ENCODE results near the gene CDH13. TPM values are rescaled to one million over a fixed set of nuclear protein-coding genes. Genes with fewer than 3 reads are reported as not detected.

The CDH13 gene
- total RNA-seq, 1 donor from 2014 or later = 2.3 TPM

GRCh38 chr16:83810901-83811300 is 1184.1 kb downstream of the CDH13 start:
- no peak overlapping the region for H3K27ac Mint-ChIP-seq (ENCODE audit: unreplicated experiment)
- no peaks in the 10 kb centered on the region for H3K9me3 Mint-ChIP-seq (ENCODE audit: unreplicated experiment)
- no peak overlapping the region for H3K4me3 Mint-ChIP-seq (ENCODE audit: unreplicated experiment)
- peaks cover 15% of the 10 kb centered on the region for H3K4me1 Mint-ChIP-seq (ENCODE audit: unreplicated experiment)
- no peak for DNase-seq (ENCODE audit: low spot score)
- no peak for TF ChIP-seq CTCF (IDR thresholded peaks at IDR 0.05; ENCODE audit: unreplicated experiment)
- peaks cover 7% of the 10 kb centered on the region for H3K36me3 Mint-ChIP-seq (ENCODE audit: low read depth, unreplicated experiment)
- H3K27me3 Mint-ChIP-seq (ENCODE audit: unreplicated experiment) = peaks cover 16% of the 10 kb centered on the region

GRCh38 chr16:83813823-83814658 is 1187.3 kb downstream of the CDH13 start:
- TF ChIP-seq CTCF (IDR thresholded peaks at IDR 0.05; ENCODE audit: unreplicated experiment) = no peak
- Mint-ChIP-seq H3K4me3 (ENCODE audit: unreplicated experiment) (no peak overlapping the region), H3K4me1 (ENCODE audit: unreplicated experiment) (peaks cover 2% of the 10 kb centered on the region), H3K36me3 (ENCODE audit: low read depth, unreplicated experiment) (peaks cover 5% of the 10 kb centered on the region), H3K27ac (ENCODE audit: unreplicated experiment) (peak overlapping the region; percentile 64), H3K27me3 (ENCODE audit: unreplicated experiment) (peaks cover 2% of the 10 kb centered on the region), H3K9me3 (ENCODE audit: unreplicated experiment) (no peaks in the 10 kb centered on the region)
- DNase-seq (ENCODE audit: low spot score) = no peak

GRCh38 chr16:83814659-83814985 is 1187.9 kb downstream of the CDH13 start:
- Mint-ChIP-seq H3K36me3 (ENCODE audit: low read depth, unreplicated experiment) (peaks cover 3% of the 10 kb centered on the region), H3K4me3 (ENCODE audit: unreplicated experiment) (no peak overlapping the region), H3K4me1 (ENCODE audit: unreplicated experiment) (no peaks in the 10 kb centered on the region), H3K27me3 (ENCODE audit: unreplicated experiment) (peaks cover 1% of the 10 kb centered on the region), H3K27ac (ENCODE audit: unreplicated experiment) (no peak overlapping the region), H3K9me3 (ENCODE audit: unreplicated experiment) (no peaks in the 10 kb centered on the region)
- no peak for DNase-seq (ENCODE audit: low spot score)
- TF ChIP-seq CTCF (IDR thresholded peaks at IDR 0.05; ENCODE audit: unreplicated experiment) = no peak

- Mint-ChIP-seq H3K9me3 (ENCODE audit: unreplicated experiment) (no peaks in the 10 kb centered on the region), H3K4me3 (ENCODE audit: unreplicated experiment) (no peak overlapping the region), H3K27ac (ENCODE audit: unreplicated experiment) (no peak overlapping the region)
Measured at GRCh38 chr16:83817022-83817421, 1190.3 kb downstream of the CDH13 start.

More at GRCh38 chr16:83817022-83817421, 1190.3 kb downstream of the CDH13 start:
- H3K4me1 Mint-ChIP-seq (ENCODE audit: unreplicated experiment) = no peaks in the 10 kb centered on the region
- DNase-seq (ENCODE audit: low spot score) = no peak
- peaks cover 3% of the 10 kb centered on the region for H3K36me3 Mint-ChIP-seq (ENCODE audit: low read depth, unreplicated experiment)
- no peak for TF ChIP-seq CTCF (IDR thresholded peaks at IDR 0.05; ENCODE audit: unreplicated experiment)
- H3K27me3 Mint-ChIP-seq (ENCODE audit: unreplicated experiment) = peaks cover 2% of the 10 kb centered on the region

All from endothelial cell (in vitro differentiated cells).